HG02840 (cell line): ENCODE measurements around the gene TNFSF4.

ENCODE experiments used
- ATAC-seq: cut with Tn5 transposase; IDR thresholded peaks from one replicate; pipeline ENCODE4 v1.9.1; 2021; ENCODE audit warnings: mild to moderate bottlenecking, moderate library complexity, moderate number of reproducible peaks; ENCODE audit not compliant: unreplicated experiment, low FRiP score

The TNFSF4 gene

DNA sequence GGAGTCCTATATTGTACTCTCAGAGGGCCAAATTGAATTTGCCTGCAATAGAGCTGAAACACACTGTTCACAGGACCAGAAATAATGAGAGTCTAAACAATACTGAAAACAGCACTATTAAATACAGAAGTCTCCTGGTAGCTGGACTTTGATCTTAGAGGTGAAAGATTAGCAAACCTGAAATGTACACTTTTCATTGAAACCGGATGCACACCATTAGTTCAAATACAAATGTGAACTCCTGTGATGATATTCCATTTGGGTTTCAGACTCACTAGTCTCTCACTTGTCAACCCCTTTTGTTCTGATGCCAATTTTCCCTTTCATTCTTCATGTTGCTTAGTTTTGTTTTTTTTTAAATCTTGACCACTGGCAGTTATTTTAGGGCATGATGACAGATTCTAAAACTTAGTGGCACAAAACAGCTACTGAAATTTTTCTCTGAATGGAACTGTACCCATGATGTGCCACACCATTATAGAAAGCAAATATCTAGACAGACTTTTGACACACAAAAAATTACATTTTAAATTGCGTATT is 5.9 kb upstream of the TNFSF4 start:
- no peak for ATAC-seq

GRCh38 chr1:173210716-173211231 is 3.6 kb upstream of the TNFSF4 start:
- no peak for ATAC-seq

GRCh38 chr1:173210283-173210682 is 3.2 kb upstream of the TNFSF4 start:
- ATAC-seq: no peak

GRCh38 chr1:173208868-173209267 is 1.7 kb upstream of the TNFSF4 start:
- no peak for ATAC-seq

- no peak for ATAC-seq
These were observed 1.0 kb upstream of the TNFSF4 start for GRCh38 chr1:173208146-173208545.

DNA sequence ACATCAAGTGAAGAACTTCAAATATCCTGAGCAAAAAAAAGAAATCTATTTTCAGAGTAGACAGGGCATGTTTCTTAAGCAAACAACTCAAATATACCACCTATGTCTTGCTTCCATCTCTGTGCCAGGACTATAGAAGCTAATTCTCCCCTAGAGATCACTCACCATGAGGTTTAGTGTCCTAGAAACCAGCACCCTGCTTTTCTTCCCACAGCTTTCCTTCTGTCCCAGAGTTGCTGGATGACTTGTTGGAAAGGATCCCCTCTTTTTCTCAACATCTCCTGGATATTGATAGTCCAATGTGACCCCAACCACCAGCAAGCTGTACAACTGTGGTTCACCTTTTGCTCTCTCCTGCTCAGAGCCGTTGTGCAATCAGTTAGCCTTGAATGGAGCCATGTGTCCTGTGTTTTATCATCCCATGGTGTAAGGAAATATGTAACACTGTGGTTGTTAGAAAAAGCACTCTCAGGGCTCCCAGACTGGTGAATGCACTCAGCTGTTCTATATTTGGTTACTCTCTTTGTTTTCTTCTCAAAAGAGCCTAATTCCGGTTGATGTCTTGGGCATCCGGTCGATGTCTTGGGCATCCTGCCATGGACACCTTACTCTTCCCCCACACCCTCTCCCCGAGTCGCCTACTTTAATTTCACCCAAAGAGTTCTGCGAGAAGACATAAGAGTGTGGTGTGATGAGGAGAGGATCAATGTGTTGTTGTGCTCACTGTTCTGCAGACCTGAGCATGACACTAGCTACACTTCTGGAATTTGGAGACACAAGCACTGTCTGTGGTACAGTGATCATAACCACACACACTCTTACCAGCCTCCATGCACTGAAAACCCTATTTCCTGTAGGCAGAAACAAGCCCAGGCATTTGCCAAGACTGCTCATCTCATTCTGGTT is 1.7 kb downstream of the TNFSF4 start:
- no peak for ATAC-seq

DNA sequence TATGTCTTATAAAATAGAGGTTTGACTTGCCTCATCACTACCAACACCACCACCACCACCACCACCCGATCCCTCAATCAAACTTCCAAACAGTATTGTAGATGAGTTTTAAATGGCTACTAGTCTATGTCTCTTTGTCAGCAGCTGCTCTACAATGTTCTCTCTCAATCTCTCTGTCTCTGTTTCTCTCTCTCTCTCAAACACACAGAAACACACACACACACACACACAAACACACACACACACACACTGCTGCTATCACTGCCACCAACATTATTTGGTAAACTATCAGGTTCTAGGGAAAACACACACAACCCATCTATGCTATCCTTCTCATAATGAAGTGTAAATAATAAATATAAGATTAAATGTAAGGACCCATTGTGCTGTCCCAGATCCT is 2.4 kb downstream of the TNFSF4 start:
- ATAC-seq: no peak

- no peak for ATAC-seq
These were observed 4.5 kb downstream of the TNFSF4 start for GRCh38 chr1:173202424-173203145.

DNA sequence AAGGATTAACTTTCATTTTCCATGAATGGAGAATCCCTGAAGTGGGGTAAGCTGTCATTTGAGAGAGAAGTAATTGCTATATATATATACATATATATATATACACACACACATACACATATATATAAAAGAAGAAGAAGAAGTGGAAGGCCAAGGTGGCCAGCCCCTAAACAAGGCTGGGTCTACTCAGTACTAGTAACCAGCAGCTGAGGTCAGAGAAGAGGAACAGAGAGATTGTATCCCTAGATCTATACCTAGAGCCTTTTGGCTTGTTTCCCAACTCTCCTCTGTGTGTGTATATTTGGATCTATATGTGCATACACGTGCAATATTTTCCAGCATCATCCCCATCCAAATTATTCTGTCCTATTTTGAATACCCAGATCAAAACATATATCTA is 5.2 kb downstream of the TNFSF4 start:
- no peak for ATAC-seq

GRCh38 chr1:173195596-173196088 is 11.5 kb downstream of the TNFSF4 start:
- peak; percentile 73 for ATAC-seq

DNA sequence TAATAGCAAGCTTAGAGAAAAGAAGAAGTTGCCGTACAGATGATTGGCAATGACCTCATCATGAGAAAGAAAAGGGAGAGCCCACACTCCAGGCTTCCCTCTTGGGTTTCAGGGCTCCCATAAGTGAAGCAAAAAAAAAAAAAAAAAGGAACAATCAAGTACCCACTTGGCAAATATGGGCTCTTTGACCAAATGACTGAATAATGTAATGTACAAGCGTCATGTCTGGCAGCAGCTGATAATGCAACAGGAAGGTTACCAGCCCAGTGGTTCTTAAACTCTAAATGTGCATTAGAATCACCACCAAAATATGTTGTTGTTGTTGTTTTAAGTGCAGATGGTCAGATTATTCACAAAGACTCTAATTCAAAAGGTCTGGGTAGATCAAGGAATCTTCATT is 13.5 kb downstream of the TNFSF4 start:
- no peak for ATAC-seq

DNA sequence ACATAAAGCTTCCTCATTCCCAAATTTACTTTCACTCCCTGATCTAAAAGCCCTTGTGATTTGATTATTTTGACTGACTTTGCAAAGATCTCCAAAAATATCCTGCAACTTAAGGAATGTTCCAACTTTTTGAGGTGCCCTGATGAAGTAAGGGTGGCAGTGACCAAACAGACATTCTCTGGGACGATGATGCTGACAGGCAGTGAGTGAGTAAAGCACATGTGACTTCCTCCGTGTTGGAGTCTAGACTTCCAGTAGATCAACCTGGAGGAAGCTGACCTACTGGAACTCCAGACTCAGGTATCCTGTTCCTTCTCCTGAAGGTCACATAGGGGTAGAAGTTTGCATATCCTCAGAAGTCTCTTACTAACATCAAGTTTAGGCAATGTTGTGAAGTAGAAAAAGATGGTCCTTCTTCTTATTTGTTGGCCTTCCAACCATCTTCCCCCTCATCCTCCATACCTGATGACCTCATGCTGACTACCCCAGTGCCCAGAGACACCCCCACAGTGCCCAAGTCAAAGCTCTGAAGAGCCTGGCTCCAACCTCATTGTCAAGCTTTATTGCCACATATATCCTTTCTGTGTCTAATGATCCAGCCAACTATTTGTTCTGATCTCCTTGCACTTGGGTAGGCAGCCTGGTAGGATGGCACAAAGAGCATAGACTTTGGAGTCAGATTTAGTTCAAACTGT is 16.0 kb downstream of the TNFSF4 start:
- ATAC-seq: no peak

GRCh38 chr1:173190101-173190936 is 16.8 kb downstream of the TNFSF4 start:
- ATAC-seq: no peak

DNA sequence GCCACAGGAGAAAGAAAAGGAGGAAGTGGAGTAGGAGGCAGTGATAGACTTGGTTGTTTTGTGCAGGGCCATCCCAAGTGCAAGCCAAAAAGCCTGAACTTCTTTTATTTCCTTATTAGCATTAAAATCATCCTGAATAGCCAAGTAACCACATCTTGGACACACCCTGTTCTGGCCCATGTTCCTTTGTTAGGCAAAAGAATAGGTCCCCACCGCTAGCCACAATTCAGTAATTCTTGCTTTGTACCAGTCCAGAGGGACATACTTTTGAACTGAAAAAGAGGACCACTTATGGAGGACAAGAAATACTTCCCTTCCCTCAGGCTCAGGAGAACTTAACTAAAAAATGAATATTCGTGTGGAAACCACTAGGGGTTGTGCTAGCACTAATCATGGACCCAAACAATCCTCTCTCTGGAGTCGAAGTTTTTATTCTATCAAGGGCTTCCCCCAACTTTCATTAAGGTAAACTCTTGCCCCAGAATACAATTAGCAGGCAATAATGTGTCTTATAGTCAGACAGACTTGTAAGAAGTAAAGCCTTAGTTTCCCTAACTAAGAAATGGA is 19.4 kb downstream of the TNFSF4 start:
- no peak for ATAC-seq

DNA sequence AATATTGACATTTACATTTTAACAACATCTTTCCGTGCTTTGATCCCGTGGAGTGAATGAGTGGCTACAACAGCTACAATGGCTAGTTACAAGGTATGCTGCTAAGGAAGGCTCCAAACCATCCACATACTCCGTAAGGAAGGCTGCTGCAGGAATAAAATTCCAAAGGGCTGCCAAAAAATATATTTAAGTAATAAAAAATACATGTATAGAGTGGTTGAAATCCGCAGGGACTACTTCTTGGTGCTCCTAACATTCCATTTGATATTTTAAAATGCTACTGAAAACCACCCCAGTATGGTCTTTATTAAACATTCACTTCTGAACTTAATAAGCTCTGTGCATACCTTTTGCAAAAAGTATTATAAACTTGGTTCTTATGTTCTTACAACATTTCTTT is 25.3 kb downstream of the TNFSF4 start:
- no peak for ATAC-seq

GRCh38 chr1:173176246-173176645 is 30.9 kb downstream of the TNFSF4 start:
- ATAC-seq: no peak

GRCh38 chr1:173175514-173176145 is 31.5 kb downstream of the TNFSF4 start:
- ATAC-seq: no peak

GRCh38 chr1:173173388-173173787 is 33.7 kb downstream of the TNFSF4 start:
- ATAC-seq: no peak

- ATAC-seq: no peak
These were observed 36.0 kb downstream of the TNFSF4 start for GRCh38 chr1:173171152-173171551.
